Cerebellar nuclear complex (tissue), 1 donor: ENCODE data around the gene AURKAIP1.
"Not testable (repeated sequence)": the region's sequence is repeated elsewhere in the genome, so short reads cannot be mapped to it uniquely, and the experiment has no call there.

Source experiments
- DNase-seq, 2 experiments: peaks; one replicate each; lab custom pipeline; 2025; lab: John Stamatoyannopoulos, UW

AURKAIP1 gene

DNA sequence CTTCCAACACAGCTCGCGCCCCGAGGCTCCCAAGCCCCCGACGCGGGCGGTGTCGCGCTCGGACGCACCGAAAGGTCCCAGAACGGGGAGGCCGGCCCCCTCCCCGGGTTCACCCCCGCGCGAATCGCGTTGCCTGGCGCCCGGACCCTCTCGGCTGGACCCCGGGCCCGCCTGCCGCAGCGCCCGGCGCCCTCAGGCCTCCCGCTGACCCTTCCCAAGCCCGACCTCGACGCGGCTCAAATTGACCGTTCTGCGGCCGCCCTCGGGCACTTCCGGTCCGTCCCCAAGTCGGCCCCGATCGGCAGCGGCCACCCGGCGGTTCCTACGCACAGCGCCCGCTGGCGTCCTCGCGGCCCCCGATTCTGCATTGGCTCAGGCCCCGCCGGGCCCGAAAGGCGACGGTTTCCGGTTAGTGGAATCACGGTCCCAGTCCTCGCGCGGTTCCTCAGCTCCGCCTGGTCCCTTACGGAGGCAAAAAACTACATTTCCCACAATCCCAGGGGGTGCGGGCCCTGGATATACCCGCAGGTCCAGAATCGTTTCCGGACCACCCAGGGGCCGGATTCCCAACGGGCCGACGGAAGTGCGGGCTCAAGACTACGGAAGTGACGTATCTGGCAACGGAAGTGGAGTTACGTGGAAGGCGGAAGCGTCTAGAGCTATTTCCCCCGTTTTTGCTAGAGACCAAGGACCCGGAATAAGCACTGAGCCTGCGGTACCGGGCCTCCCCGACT lies at the start of gene AURKAIP1:
Gene AURKAIP1 (minus strand): TSS at position 279 of the 734 bp plus-strand sequence. CDS start 451 bp downstream, outside the sequence.
- DNase-seq: peak; percentile 90 to 96

GRCh38 chr1:1424707-1425106 lies 49.7 kb upstream of the AURKAIP1 start:
- no peak for DNase-seq

DNA sequence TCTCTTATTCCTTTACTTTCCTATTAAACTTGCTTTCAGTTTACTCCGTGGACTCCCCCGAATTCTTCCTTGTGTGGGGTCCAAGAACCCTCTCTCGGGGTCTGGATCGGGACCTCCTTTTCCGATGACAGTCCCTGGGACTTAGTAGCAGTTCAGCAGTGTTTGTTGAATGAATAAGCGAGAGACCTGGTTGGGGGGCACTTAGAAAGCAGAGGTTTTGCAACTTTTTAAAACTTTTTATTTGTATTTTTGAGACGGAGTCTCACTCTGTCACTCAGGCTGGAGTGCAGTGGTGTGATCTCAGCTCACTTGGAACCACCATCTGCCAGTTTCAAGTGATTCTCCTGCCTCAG lies 48.2 kb upstream of the AURKAIP1 start:
- DNase-seq: no peak

DNA sequence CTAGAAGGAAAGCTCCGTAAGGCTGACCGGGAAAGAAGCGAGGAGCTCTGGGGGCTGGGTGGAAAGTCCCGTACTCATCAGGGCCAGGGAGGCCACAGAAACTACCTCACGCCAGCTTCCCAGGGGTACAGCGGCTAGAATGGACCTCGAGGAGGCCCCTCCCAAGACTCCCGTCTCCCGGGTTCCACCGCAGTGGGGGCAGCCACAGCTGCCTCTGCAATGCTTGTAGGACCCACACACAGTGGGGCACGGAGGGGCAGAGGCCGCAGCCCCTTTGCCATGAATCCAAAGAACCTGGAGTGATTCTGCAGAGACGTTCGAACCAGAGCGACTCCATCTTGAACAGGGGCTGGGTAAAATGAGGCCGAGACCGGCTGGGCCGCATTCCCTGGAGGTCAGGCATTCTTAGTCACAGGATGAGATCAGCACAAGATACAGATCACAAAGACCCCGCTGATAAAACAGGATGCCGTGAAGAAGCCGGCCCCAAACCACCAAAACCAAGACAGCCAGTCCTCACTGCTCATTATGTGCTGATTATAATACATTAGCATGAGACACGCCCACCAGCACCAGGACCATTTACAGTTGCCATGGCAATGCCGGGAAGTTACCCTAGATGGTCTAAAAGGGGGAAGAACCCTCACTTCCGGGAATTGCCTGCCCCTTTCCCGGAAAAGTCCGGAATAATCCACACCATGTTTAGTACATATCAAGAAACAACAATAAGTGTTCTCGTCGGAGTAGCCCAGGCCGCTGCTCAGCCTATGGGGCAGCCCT lies 47.6 kb upstream of the AURKAIP1 start:
- no peak for DNase-seq

DNA sequence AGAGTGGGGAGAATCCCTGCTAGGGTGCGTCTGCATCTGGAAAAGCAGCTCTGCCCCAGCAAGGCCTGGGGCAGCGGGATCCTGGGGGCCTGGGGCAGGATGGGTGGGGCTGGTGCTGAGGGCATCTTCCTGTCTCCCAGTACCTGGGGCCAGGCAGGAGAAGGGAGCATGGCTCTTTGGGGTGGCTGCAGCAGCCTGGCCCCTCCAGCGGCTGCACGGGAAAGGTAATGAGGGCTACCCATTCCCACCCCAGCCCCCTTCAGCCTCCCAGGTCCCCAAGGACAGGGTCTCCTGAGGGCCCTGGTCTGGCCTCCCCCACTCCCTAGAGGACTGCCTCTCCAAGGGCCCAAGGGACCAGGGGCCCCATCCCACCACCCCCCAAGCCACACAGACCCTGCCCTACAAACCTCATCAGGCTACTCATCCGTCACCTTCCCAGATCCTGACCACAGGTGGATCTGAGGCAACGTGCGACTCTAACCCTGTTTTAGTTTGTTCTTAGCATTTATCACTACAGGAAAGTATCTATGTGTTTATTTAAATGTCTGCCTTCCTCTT lies 47.0 kb upstream of the AURKAIP1 start:
- DNase-seq: no peak

DNA sequence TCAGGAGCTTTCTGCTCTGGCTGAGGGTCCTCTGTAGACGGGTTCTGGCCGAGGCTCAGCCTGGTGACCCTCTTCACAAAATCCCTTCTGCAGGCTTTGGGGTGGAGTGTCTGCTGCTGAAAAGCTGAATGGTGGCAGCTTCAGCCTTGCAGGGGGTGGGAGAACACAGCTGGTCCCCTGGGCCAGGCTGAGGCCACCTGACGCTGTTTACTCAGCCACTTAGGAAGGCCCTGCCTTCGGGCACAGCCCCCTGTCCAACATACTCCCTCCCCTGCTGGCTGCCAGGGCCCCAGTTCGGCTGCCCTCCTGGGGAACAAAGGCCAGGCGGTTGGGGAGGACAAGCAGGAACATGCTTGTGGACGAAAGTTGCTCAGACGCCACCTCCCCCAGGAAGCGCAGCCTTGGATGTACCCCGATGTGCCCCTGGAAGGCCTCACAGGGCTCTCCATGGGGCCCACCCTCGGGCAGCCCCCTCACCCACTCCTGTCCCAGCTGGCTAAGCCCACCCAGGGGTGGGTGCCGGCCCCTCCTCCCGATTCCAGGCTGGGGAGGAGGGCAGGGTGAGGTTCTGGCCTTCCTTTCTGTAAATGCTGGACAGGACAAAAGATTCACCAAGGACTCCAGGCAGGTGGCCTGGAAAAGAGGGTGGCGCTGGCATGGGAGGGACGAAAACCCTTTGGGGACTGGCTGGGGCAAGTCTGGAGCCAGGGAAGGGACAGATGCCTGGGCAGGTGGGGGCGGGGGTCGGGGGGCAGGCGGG lies 46.3 kb upstream of the AURKAIP1 start, which contains the start of gene ANKRD65:
Gene ANKRD65 (minus strand): TSS at position 130 of the 760 bp plus-strand sequence. CDS start 271 bp downstream, outside the sequence.
- DNase-seq: no peak

- DNase-seq: no peak
These were observed 45.7 kb upstream of the AURKAIP1 start for GRCh38 chr1:1420654-1421141.

- DNase-seq: no peak
These were observed 45.0 kb upstream of the AURKAIP1 start for GRCh38 chr1:1419813-1420653.

DNA sequence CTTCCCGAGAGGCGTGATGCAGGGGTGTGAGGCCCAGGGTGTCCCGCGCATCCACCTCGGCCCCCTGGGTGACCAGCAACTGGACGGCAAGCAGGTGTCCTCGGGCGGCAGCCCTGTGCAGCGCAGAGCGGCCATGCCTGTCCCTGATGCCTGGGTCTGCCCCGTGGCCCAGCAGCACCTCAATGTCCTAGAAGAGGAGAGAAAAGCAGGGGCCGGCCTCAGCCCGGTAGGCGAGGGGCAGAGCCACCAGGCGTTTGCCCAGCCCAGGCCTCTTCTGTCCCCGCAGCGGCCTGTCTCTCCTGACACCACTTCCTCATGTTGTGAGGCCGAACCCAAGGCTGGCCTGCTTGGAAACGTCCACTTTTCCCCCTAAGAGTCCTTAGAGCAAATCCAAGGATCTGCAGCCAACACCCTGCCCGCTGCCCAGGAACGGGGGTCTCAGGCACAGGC lies 44.4 kb upstream of the AURKAIP1 start:
- DNase-seq: no peak

- DNase-seq: no peak
These were observed 43.7 kb upstream of the AURKAIP1 start for GRCh38 chr1:1418464-1419362.

DNA sequence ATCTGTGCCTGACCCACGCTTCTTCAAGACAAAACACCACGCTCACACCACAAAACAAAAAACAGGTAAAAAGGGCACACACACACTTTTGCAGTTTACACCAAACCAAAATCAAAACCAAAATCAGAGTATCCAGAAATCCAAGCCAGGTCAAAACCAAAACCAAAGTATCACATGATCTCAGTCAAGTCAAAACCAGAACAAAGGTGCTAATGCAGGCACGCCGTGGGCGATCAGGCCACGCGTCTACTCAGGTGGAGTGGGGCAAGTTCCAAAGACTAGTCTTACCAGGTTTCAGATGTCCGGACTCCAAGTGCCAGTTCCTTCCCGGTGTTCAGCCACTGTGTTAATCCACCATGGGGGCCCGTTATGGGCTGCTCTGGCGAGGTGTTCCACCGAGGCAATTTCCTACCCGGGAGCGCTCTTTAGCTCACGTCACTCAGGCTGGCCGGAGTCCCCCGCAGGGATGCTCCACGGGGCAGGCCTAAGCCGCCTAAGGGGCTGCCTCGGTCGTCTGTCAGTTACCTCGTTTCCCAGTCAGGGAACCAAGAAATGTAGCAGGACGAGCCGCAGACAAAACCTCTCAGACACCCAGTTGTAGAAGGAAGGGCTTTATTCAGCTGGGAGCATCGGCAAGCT lies 42.9 kb upstream of the AURKAIP1 start:
- not testable (repeated sequence) for DNase-seq

DNA sequence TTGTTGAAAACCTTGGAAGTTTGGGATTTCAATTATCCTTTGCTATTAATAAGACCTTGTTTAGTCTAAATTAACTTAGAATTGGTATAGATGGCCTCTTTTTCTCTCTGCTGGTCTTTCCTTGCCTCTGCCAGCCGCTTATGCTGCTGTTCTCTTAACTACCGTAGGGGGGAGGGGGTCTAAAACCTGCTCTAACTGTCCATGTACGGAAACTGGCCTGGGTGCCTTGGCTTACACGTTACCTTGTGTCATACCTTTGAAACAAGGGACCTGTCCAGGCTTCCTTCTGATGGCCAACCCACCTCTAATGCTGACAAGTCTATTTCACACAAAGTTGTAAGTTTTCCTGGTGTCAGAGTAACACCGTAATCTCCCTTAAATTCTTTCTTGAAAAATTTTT lies 42.4 kb upstream of the AURKAIP1 start:
- DNase-seq: not testable (repeated sequence)

DNA sequence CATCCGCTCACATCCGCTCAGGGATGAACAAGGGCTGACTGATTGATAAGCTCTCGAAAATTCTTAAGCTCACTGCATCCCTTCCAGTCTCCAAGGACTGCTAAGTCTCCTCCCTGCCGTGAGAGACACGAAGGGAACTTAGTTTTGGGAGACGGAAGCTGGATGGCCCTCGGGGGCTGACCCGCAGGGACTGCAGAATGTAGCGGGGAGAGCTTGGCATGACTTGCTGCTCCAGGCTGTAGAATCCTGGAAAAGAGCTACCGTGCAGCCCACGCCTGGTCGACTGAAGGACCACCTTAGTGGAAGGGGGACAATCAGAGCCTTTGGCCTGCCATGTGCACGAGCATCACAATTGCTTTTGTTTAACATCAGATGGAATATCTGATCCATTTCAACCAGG lies 40.7 kb upstream of the AURKAIP1 start:
- no peak for DNase-seq

GRCh38 chr1:1412311-1412902 lies 37.4 kb upstream of the AURKAIP1 start:
- not testable (repeated sequence) for DNase-seq

DNA sequence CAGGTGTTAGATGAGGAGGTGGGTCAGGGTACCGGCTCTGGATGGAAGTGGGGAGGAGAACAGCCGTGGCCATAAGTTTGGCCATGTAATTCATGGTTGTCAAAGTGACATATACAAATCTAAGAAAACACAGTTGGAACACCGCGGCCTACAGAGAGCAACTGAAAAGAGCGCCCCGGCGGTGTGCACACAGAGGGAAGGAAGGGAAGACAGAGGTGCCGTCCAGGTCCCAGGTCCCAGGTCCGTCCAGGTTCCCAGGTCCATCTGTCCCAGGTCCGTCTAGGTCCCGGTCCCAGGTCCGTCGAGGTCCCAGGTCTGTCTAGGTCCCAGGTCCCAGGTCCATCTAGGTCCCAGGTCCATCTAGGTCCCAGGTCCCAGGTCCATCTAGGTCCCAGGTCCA lies 36.6 kb upstream of the AURKAIP1 start:
- DNase-seq: no peak

- not testable (repeated sequence) for DNase-seq
These were observed 35.2 kb upstream of the AURKAIP1 start for GRCh38 chr1:1410238-1410637.

GRCh38 chr1:1407636-1408318 lies 32.8 kb upstream of the AURKAIP1 start:
- DNase-seq: no peak
